ENCODE results near the gene PARD3.

PARD3 gene

GRCh38 chr10:34189830-34190229, 625.3 kb downstream of the PARD3 start:
- DNase-seq (ENCODE audit: low read depth in 2 of 2), result no peak

GRCh38 chr10:34188221-34188620, 626.9 kb downstream of the PARD3 start:
- DNase-seq (ENCODE audit: low read depth in 2 of 2), result no peak

DNA sequence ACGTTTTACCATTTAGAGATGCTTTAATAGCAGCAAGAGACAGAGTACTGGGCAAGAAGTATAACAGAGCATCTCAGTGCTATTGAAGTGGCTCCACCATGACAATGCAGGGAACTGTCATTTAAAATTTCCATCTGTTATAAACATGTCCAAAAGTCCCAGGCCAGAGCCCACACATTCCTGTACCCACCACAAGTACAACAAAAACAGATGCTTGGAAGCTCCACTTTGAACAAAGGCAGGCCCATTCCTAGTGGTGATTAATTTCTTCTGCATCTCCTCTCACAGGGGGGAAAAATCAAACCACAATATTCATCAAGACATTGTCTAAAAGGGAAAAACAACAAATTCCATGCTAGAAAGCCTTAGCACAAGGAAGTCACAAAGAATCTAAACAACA, 627.9 kb downstream of the PARD3 start:
- peak; percentile 68 to 70 for DNase-seq (ENCODE audit: low read depth in 2 of 2)

- DNase-seq (ENCODE audit: low read depth in 2 of 2), result no peak
Observed at GRCh38 chr10:34186745-34187144, 628.4 kb downstream of the PARD3 start.

GRCh38 chr10:34185998-34186397, 629.1 kb downstream of the PARD3 start:
- DNase-seq (ENCODE audit: low read depth in 2 of 2), result no peak

- DNase-seq (ENCODE audit: low read depth in 2 of 2), result no peak
Observed at GRCh38 chr10:34184939-34185386, 630.1 kb downstream of the PARD3 start.

DNA sequence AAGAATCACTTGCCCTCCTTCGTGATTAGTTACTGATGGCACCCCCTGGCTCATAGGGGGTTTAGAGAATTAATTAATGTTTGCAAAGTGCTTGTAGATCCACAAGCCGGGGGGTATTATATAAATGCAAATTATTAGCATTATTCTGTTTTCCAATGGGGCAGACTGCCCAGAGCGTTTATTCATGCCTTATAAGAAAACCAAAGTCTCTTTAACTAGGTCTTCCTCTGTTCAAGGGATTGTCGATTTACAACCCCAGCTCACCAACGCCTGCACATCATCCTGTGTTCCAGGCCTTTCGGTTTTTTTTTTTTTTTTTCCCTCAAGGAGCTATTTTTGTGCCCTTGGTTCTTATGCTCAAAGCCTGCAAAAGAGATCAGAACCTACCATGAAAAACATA, 630.7 kb downstream of the PARD3 start:
- no peak for DNase-seq (ENCODE audit: low read depth in 2 of 2)

GRCh38 chr10:34183016-34183796, 631.9 kb downstream of the PARD3 start:
- DNase-seq (ENCODE audit: low read depth in 2 of 2), result no peak

DNA sequence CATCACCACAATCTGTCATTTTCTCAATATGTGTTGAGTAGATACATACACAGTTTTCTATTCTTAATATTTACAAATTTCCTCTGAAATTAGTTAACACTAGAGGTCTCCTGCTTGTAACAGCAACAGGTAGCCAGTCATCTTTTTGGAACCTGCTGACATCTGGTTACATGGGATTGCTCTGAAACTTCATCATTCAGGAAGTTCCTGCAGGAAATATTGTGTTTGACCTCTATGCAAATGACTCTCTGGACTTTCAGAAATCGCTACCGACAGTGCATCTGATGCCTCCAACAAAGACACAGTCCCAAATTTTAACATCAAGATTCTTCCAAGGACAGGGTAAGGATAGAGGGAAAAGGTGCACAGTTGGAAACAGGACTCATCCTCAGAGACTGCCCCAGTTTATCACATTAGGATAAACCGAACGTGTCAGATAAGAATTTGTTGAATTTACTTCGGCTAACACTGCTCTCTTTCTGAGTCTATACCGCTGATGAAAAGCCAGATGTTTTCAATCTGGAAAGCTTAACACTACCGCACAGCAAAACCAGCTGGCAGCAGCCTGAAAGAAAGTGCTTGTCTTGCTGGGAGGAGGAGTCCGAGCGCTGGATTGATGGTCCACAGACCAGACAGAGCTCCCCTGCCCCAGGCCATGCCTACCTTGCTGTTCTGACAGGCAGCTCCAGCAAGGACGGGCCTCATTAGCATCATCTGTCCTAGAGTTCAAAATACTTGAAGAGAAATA, 633.4 kb downstream of the PARD3 start:
- DNase-seq (ENCODE audit: low read depth in 2 of 2), result peak; percentile 68 to 72

DNA sequence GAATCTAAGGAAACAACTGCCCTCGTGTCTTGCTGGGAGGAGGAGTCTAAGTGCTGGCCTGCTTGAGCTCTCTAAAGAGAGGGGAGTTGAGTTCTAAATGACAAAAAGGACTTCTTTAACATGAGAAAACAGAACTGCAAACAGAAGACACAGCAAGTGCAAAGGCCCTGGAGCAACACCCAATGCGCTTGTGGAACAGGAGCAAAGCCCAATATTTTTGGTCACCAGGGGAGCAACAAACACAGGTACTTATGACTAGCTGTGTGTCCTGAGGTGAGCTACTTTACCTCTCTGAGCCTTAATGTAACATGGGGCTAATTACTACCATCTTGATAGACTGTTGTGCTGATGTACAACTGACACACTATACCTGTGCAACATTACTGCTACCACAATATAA, 634.3 kb downstream of the PARD3 start:
- DNase-seq (ENCODE audit: low read depth in 2 of 2), result no peak

- no peak for DNase-seq (ENCODE audit: low read depth in 2 of 2)
Observed at GRCh38 chr10:34179280-34179679, 635.8 kb downstream of the PARD3 start.

DNA sequence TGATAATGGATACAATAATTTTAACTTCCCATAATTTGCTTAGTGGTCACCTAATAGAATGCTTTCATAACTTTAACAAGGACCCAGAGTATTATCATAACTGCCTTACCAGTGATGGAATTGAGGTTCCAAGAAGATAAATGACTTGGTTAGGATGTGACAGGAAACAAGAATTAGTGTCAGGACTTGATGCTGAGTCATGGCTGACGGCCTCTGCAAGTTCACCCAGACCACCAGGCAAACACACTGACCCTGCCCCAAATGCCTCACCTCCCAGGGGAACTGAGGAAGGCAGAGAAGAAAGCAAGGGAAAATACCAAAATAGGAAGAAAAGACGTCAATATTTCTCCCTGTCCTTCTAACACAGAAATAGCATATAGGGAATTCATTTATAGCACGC, 636.3 kb downstream of the PARD3 start:
- DNase-seq (ENCODE audit: low read depth in 2 of 2), result no peak

DNA sequence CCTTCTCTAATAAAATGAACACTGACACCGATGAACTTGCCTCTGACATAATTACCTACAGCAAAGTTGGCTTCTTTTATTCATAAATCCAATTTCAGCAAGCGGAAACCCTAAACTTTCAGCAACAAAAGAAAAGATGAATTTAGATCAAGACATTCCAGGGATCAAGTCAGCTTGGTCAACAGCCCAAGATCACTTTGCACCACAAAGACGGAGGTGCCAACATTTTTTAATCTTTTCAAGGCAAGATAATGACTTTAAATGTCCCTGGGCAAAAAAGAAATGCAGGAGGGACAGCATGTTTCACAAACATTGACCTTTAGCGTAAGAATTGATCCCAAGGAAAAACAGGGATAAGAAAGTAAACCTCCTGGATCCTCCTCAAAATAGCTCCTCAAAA, 636.9 kb downstream of the PARD3 start:
- DNase-seq (ENCODE audit: low read depth in 2 of 2), result no peak

GRCh38 chr10:34177445-34177844, 637.7 kb downstream of the PARD3 start:
- DNase-seq (ENCODE audit: low read depth in 2 of 2), result no peak

- no peak for DNase-seq (ENCODE audit: low read depth in 2 of 2)
Observed at GRCh38 chr10:34176351-34176750, 638.7 kb downstream of the PARD3 start.

GRCh38 chr10:34175121-34175520, 640.0 kb downstream of the PARD3 start:
- no peak for DNase-seq (ENCODE audit: low read depth in 2 of 2)

- DNase-seq (ENCODE audit: low read depth in 2 of 2), result peak; percentile 68 to 69
Observed at GRCh38 chr10:34172936-34173533, 642.1 kb downstream of the PARD3 start.

DNA sequence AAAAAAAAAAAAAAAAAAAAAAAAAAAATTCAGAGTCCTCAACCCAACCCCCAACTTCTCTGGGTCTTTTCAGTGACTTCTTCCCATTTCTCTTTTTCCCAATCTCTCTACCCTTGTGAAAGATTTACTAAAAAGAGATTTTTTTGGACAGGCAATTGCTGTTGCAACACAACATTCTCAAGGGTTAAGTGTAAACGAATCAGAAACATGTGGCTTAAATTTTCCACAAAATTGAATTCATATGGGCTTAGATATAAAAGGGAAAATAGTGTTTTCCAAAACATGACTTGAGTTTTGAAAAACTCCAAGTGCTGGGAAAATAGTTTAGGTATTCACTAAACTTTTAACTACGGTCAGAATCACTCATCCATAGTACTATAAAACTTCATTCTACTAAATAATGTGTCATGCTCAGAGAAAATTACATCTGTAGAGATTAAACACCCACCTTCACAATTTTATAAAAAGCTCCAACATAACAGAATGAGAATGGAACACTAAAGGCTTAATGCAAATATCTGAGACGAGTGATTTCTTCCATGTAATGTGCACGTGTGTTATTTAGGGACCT, 643.1 kb downstream of the PARD3 start:
- DNase-seq (ENCODE audit: low read depth in 2 of 2), result peak; percentile 94 to 96

GRCh38 chr10:34169677-34170076, 645.4 kb downstream of the PARD3 start:
- DNase-seq (ENCODE audit: low read depth in 2 of 2), result no peak

DNA sequence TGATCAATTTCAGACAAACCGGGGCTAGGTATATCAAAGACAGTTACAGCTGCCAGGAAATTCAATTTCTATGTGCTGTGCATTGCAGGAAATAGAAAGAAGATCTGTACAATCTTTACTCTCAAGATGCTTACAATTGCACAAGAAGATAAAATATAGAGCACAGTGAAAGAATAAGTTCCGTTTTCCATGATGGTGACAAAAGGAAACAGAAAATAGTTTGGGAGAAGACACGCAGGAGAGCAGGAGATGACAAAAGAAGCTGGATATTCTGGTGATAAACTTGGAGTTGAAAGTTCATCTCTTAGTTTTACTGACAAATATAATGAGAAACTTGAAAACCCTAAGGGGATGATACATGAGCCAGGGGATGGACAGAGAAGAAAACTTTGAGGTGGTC, 646.0 kb downstream of the PARD3 start:
- DNase-seq (ENCODE audit: low read depth in 2 of 2), result no peak

GRCh38 chr10:34168439-34168838, 646.7 kb downstream of the PARD3 start:
- DNase-seq (ENCODE audit: low read depth in 2 of 2), result no peak

DNA sequence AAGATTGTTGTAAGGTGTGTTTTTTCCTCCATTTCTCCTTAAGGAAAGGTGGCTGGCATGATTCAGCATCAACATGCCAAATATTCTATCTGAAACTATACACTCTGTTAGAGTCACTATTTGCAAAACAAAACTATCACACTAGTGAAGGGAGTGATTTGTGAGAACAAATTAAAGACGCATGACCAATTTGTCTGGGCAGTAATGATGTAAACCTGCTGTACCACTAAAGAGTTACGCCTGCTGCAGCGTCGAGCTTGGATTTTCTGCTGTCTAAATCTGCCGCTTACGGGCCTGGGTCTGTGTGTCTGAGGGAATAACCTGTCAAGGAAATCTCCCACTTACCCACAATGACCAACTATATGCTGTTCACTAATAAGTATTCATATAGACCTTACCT, 648.3 kb downstream of the PARD3 start:
- no peak for DNase-seq (ENCODE audit: low read depth in 2 of 2)

Measured in fibroblast of skin of left biceps (primary cell).